Hematopoietic multipotent progenitor cell (in vitro differentiated cells): ENCODE results near the gene SMIM33. TPM values are rescaled to one million over a fixed set of nuclear protein-coding genes. Genes with fewer than 3 reads are reported as not detected.
"Not testable (repeated sequence)": the region's sequence is repeated elsewhere in the genome, so short reads cannot be mapped to it uniquely, and the experiment has no call there.

Experiments used
- DNase-seq, 3 donors: peaks; one replicate each; pipeline ENCODE4 v3.0.0-alpha.2; 2011 to 2015; ENCODE audit warnings: low read depth in 2 of 3, low spot score in 2 of 3
- total RNA-seq: library from RNA; depleted of rRNA; stranded (reverse); fragments of >200 nt; gene quantifications from one replicate; pipeline ENCODE4 v1.2.3, GENCODE V29; 2012

The SMIM33 gene
- total RNA-seq, 1 donor = under 0.01 TPM

GRCh38 chr5:139481580-139482049, 10.8 kb downstream of the SMIM33 start:
- DNase-seq = peak in 1 of 3 donors; percentile 26

- peak in 2 of 3 donors; percentile 84 to 90 for DNase-seq
These were observed 11.5 kb downstream of the SMIM33 start, which contains the start of gene STING1 for GRCh38 chr5:139482050-139482889. Gene STING1 (minus strand): TSS chr5:139482758. CDS start chr5:139481704, 1,054 bp downstream.

GRCh38 chr5:139482890-139483208, 12.0 kb downstream of the SMIM33 start:
- not testable (repeated sequence) for DNase-seq

GRCh38 chr5:139486201-139486600, 15.4 kb downstream of the SMIM33 start:
- no peak for DNase-seq

- no peak for DNase-seq
These were observed 17.5 kb downstream of the SMIM33 start for GRCh38 chr5:139488260-139488659.

GRCh38 chr5:139492700-139493192, 21.9 kb downstream of the SMIM33 start:
- peak in 1 of 3 donors; percentile 40 for DNase-seq

- DNase-seq = no peak
These were observed 23.5 kb downstream of the SMIM33 start for GRCh38 chr5:139494256-139494655.

- DNase-seq = no peak
These were observed 24.0 kb downstream of the SMIM33 start for GRCh38 chr5:139494832-139495231.

GRCh38 chr5:139495638-139496435, 25.0 kb downstream of the SMIM33 start:
- DNase-seq = peak in 1 of 3 donors; percentile 40

GRCh38 chr5:139501381-139501780, 30.6 kb downstream of the SMIM33 start:
- no peak for DNase-seq

- DNase-seq = not testable (repeated sequence)
These were observed 32.4 kb downstream of the SMIM33 start for GRCh38 chr5:139503036-139503817.

GRCh38 chr5:139503879-139504278, 33.1 kb downstream of the SMIM33 start:
- DNase-seq = not testable (repeated sequence)

- not testable (repeated sequence) for DNase-seq
These were observed 33.9 kb downstream of the SMIM33 start for GRCh38 chr5:139504722-139505121.

GRCh38 chr5:139512786-139513390, 42.1 kb downstream of the SMIM33 start:
- DNase-seq = peak in 1 of 3 donors; percentile 49

- peak; percentile 58 to 86 (median 78) for DNase-seq
These were observed 42.6 kb downstream of the SMIM33 start for GRCh38 chr5:139513434-139513833.

GRCh38 chr5:139513852-139514485, 43.2 kb downstream of the SMIM33 start:
- DNase-seq = no peak

GRCh38 chr5:139514486-139514856, 43.7 kb downstream of the SMIM33 start:
- no peak for DNase-seq

- DNase-seq = peak; percentile 86 to 90 (median 88)
These were observed 47.1 kb downstream of the SMIM33 start for GRCh38 chr5:139517683-139518564.
